Gastroesophageal sphincter (tissue), 3 donors: ENCODE data around the gene MADD.

Source experiments
- POLR2A ChIP-seq, 2 donors: fragments of 450-650 bp; IDR thresholded peaks; one replicate each; pipeline ENCODE4 v1.6.1; 2017; ENCODE audit warnings: antibody characterized with exemption in 2 of 2, mild to moderate bottlenecking in 2 of 2, moderate library complexity in 1 of 2
- POLR2AphosphoS5 ChIP-seq: sonication (generic); formaldehyde crosslinking; IDR thresholded peaks from one replicate; pipeline ENCODE4 v1.6.1; 2017; ENCODE audit warnings: antibody characterized with exemption
- TF ChIP-seq, protein P1 (sequence below), 4 experiments: fragments of 200-600 bp in 2 of 4; fragments of 450-650 bp in 2 of 4; sonication (generic) in 1 of 4; IDR thresholded peaks; one replicate each; pipeline ENCODE4 v1.5.1; 2017 to 2019; ENCODE audit warnings: antibody characterized with exemption in 4 of 4, mild to moderate bottlenecking in 2 of 4, moderate library complexity in 2 of 4

DNA sequence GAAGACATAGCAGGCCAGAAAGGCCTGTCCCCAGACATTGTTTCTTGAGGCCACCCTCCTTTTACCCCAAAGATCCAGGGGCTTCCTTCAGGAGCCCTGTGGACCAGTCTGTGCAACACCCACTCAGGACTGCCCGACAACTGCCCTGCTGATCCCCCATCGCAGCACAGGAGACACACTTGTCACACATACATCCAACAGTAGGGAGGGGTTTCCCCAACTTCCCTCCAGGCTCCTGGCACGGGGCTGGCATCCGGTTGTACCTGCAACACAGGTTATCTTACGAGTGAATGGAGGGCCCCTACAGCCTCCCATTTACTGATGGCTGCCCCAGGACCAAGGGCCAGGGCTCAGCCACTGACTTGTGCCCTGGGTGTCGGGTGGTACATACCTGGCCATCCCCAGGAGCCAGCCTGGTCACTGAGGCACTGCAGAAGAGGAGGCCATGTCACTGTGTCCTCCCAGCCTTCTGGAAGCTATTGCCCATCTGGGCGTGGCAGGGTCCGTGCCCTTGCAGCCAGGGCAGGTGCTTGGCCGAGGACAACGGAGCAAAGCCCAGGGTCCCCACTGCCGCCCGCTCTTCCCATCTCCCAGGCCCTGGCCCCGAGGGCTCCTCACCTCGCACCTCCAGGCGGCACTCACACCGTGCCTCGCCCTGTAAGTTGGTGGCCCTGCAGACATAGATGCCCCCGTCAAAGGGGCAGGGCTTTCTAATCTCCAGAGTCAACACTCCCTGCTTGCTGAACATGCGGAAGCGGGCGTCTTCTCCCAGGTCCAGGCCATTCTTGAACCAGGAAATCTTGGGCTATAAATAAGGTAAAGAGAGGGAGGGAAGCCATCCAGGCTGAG, 61.7 kb downstream of the MADD start:
- TF ChIP-seq POLR2A (IDR thresholded peaks at IDR 0.05) (no peak), POLR2AphosphoS5 (no peak)
- TF ChIP-seq, protein P1, sequence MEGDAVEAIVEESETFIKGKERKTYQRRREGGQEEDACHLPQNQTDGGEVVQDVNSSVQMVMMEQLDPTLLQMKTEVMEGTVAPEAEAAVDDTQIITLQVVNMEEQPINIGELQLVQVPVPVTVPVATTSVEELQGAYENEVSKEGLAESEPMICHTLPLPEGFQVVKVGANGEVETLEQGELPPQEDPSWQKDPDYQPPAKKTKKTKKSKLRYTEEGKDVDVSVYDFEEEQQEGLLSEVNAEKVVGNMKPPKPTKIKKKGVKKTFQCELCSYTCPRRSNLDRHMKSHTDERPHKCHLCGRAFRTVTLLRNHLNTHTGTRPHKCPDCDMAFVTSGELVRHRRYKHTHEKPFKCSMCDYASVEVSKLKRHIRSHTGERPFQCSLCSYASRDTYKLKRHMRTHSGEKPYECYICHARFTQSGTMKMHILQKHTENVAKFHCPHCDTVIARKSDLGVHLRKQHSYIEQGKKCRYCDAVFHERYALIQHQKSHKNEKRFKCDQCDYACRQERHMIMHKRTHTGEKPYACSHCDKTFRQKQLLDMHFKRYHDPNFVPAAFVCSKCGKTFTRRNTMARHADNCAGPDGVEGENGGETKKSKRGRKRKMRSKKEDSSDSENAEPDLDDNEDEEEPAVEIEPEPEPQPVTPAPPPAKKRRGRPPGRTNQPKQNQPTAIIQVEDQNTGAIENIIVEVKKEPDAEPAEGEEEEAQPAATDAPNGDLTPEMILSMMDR (IDR thresholded peaks at IDR 0.05), result no peak
